Hepatocyte (in vitro differentiated cells): Measurements from ENCODE around the gene NRG3. TPM values are rescaled to one million over a fixed set of nuclear protein-coding genes. Genes with fewer than 3 reads are reported as not detected.
"Not testable (repeated sequence)": the region's sequence is repeated elsewhere in the genome, so short reads cannot be mapped to it uniquely, and the experiment has no call there.

Source experiments
- DNase-seq: peaks from one replicate; pipeline ENCODE4 v3.0.0-alpha.2; 2016; ENCODE audit warnings: low spot score
- H2AFZ ChIP-seq: fragments of 200-600 bp; sonication (generic); 2 replicates; pipeline ENCODE4 v1.6.0; 2016; ENCODE audit warnings: antibody characterized with exemption, mild to moderate bottlenecking
- H3K27ac ChIP-seq: fragments of 200-600 bp; sonication (generic); 2 replicates; pipeline ENCODE4 v1.5.1; 2016; ENCODE audit warnings: mild to moderate bottlenecking
- H3K27me3 ChIP-seq: fragments of 200-600 bp; sonication (generic); 2 replicates; pipeline ENCODE4 v1.6.1; 2016
- H3K36me3 ChIP-seq: fragments of 200-600 bp; sonication (generic); replicated peaks from 2 replicates; pipeline ENCODE4 v1.5.1; 2016; ENCODE audit warnings: low read depth; ENCODE audit not compliant: insufficient read depth
- H3K4me1 ChIP-seq: fragments of 200-600 bp; sonication (generic); 2 replicates; pipeline ENCODE4 v1.5.1; 2016; ENCODE audit warnings: mild to moderate bottlenecking, moderate library complexity; ENCODE audit not compliant: insufficient read depth
- H3K4me2 ChIP-seq: fragments of 200-600 bp; sonication (generic); 2 replicates; pipeline ENCODE4 v1.6.0; 2016
- H3K4me3 ChIP-seq: fragments of 200-600 bp; sonication (generic); 2 replicates; pipeline ENCODE4 v1.5.1; 2016; ENCODE audit warnings: mild to moderate bottlenecking
- H3K79me2 ChIP-seq: fragments of 200-600 bp; sonication (generic); 2 replicates; pipeline ENCODE4 v1.6.0; 2017; ENCODE audit warnings: mild to moderate bottlenecking
- H3K9me2 ChIP-seq: fragments of 200-600 bp; sonication (generic); replicated peaks from 2 replicates; pipeline ENCODE4 v1.6.0; 2017; ENCODE audit warnings: mild to moderate bottlenecking; ENCODE audit not compliant: insufficient read depth
- H3K9me3 ChIP-seq: fragments of 200-600 bp; sonication (generic); 2 replicates; pipeline ENCODE4 v1.5.1; 2016; ENCODE audit warnings: low read depth, mild to moderate bottlenecking
- H4K20me1 ChIP-seq: fragments of 200-600 bp; sonication (generic); 2 replicates; pipeline ENCODE4 v1.6.0; 2016; ENCODE audit warnings: mild to moderate bottlenecking; ENCODE audit not compliant: insufficient read depth, poor library complexity, severe bottlenecking
- EZH2 ChIP-seq: fragments of 200-600 bp; sonication (generic); IDR thresholded peaks from 2 replicates; pipeline ENCODE4 v1.6.1; 2016; ENCODE audit warnings: antibody characterized with exemption, mild to moderate bottlenecking, borderline replicate concordance
- EZH2phosphoT487 ChIP-seq: fragments of 200-600 bp; sonication (generic); IDR thresholded peaks from one replicate; pipeline ENCODE4 v1.6.1; 2018; ENCODE audit warnings: antibody characterized with exemption, mild to moderate bottlenecking, low read depth, moderate library complexity; ENCODE audit not compliant: unreplicated experiment, severe bottlenecking
- WGBS: methylation state at CpG from one replicate; pipeline ENCODE4 v1.1.6; 2016; ENCODE audit warnings: low lambda C conversion rate; ENCODE audit errors: missing lambda C conversion rate; 5-methylcytosine and 5-hydroxymethylcytosine counted together
- polyA plus RNA-seq: library from polyadenylated mRNA; unstranded; fragments of >200 nt; fragmentation: Nextera tagmentation; extraction: Ambion mirVana; gene quantifications from 2 replicates; pipeline ENCODE4 v1.2.1, GENCODE V29; 2016
- total RNA-seq: library from RNA; depleted of rRNA; stranded (reverse); fragments of >200 nt; gene quantifications from 2 replicates; pipeline ENCODE4 v1.2.3, GENCODE V29; 2014
- TF ChIP-seq, protein P1 (sequence below): fragments of 200-600 bp; sonication (generic); IDR thresholded peaks from 2 replicates; pipeline ENCODE4 v1.5.1; 2016; ENCODE audit warnings: antibody characterized with exemption, mild to moderate bottlenecking; ENCODE audit not compliant: poor library complexity

The NRG3 gene
- total and polyA plus RNA-seq, 2 experiments from 2014 or later: 0.57 to 2.0 TPM

DNA sequence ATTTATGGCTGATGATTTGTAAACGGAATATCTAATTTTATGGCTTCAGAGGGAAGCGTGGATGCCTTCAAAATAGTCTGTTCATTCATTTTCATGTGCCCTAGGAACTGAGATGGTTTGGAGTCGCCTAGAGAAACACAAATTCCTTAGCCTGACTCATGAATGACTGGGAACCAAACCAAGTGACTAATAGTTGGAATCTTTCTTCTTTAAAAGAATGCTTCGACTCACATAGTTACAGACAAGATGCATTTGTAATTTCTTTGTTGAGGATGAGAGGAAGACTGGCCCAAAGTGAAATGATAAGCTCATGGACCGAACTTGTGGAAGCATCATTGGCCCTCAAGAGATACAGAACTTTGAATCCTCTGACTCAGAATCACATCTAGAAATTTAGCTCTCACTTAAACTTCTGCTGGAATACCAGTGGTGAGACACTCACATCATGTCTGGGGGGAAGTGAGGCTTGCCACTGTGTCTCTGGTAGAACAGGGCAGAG, 1107.2 kb downstream of the NRG3 start:
- Histone ChIP-seq H3K27ac (no peak overlapping the region), H4K20me1 (no peaks in the 10 kb centered on the region), H3K27me3 (no peaks in the 10 kb centered on the region), H3K79me2 (no peaks in the 10 kb centered on the region), H3K36me3 (no peaks in the 10 kb centered on the region), H3K4me1 (no peaks in the 10 kb centered on the region), H3K9me3 (no peaks in the 10 kb centered on the region), H2AFZ (no peak overlapping the region), H3K4me2 (no peak overlapping the region), H3K9me2 (no peaks in the 10 kb centered on the region), H3K4me3 (no peak overlapping the region)
- WGBS: 69% methylated on average over 5 of the region's 5 CpGs
- peak; percentile 12 for DNase-seq
- TF ChIP-seq EZH2: no peak

DNA sequence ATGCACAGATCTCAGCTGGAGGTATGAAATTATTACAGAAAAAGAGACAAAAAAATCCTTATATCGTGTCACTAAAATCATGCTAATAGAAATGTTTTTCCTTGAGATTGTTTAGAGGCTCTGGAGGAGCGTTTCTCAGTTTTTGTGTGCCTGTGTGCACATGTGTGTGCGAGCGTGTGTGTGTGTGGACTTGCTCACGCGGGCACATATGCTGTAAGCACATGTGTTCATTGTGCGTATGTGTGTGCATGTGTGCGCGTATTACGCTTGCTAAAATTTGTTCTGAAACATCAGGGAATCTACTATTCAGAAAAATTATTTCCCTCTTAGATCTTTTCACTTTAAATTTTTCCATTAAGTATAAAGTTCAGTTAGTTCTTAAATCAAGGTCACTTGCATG, 1111.2 kb downstream of the NRG3 start:
- H3K79me2 ChIP-seq: no peaks in the 10 kb centered on the region
- no peaks in the 10 kb centered on the region for H3K27me3 ChIP-seq
- no peak overlapping the region for H3K4me2 ChIP-seq
- H3K4me3 ChIP-seq: no peak overlapping the region
- DNase-seq: no peak
- TF ChIP-seq EZH2 (no peak), EZH2phosphoT487 (no peak)
- TF ChIP-seq, protein P1, sequence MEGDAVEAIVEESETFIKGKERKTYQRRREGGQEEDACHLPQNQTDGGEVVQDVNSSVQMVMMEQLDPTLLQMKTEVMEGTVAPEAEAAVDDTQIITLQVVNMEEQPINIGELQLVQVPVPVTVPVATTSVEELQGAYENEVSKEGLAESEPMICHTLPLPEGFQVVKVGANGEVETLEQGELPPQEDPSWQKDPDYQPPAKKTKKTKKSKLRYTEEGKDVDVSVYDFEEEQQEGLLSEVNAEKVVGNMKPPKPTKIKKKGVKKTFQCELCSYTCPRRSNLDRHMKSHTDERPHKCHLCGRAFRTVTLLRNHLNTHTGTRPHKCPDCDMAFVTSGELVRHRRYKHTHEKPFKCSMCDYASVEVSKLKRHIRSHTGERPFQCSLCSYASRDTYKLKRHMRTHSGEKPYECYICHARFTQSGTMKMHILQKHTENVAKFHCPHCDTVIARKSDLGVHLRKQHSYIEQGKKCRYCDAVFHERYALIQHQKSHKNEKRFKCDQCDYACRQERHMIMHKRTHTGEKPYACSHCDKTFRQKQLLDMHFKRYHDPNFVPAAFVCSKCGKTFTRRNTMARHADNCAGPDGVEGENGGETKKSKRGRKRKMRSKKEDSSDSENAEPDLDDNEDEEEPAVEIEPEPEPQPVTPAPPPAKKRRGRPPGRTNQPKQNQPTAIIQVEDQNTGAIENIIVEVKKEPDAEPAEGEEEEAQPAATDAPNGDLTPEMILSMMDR: no peak
- no peak overlapping the region for H2AFZ ChIP-seq
- 94% methylated on average over 10 of the region's 10 CpGs for WGBS
- H3K4me1 ChIP-seq: no peaks in the 10 kb centered on the region
- no peaks in the 10 kb centered on the region for H3K36me3 ChIP-seq
- no peaks in the 10 kb centered on the region for H3K9me3 ChIP-seq
- H3K27ac ChIP-seq: no peak overlapping the region
- no peaks in the 10 kb centered on the region for H4K20me1 ChIP-seq
- H3K9me2 ChIP-seq: no peaks in the 10 kb centered on the region

DNA sequence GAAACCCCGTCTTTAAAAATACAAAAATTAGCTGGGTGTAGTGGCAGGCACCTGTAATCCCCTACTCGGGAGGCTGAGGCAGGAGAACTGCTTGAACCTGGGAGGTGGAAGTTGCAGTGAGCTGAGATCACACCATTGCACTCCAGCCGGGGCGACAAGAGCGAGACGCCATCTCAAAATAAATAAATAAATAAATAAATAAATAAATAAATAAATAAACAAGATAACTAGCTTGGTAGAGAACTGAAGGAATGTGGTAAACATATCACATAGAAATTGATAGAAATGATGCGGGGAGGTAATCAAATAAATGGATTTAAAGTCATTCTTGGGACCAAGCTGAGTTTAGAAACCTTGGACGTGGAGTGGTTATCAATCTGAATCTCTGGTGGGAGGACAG, 1131.5 kb downstream of the NRG3 start:
- H3K27ac ChIP-seq, H3K27me3 ChIP-seq, H3K4me3 ChIP-seq, H4K20me1 ChIP-seq, H3K9me2 ChIP-seq, H3K79me2 ChIP-seq, H2AFZ ChIP-seq, H3K4me1 ChIP-seq, DNase-seq, H3K4me2 ChIP-seq, H3K9me3 ChIP-seq, H3K36me3 ChIP-seq: not testable (repeated sequence)
- 89% methylated on average over 8 of the region's 8 CpGs for WGBS

DNA sequence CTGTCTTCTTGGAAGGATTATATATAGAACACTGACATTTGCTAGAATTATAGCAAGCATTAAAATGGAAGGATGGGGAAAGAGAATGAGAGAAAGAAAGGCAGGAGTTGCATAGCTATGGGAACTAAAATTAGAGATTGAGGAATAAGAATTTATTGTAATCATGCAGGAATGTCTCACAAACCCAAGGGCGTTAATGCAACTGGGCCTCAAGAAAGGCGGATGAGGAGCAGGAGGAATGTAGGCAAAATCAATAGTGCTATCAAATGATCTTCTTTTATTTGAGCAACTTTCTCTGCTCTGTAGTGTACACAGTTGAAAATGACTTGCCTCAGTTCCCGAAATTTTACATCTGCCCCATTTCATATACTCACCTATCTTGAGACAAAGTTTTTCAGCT, 1132.5 kb downstream of the NRG3 start:
- no peak overlapping the region for H3K27ac ChIP-seq
- H3K9me2 ChIP-seq: no peaks in the 10 kb centered on the region
- H3K9me3 ChIP-seq: no peaks in the 10 kb centered on the region
- no peak for DNase-seq
- no peak overlapping the region for H3K4me2 ChIP-seq
- H3K79me2 ChIP-seq: no peaks in the 10 kb centered on the region
- H3K36me3 ChIP-seq: no peaks in the 10 kb centered on the region
- no peak overlapping the region for H2AFZ ChIP-seq
- TF ChIP-seq EZH2 (no peak), EZH2phosphoT487 (no peak)
- H3K4me1 ChIP-seq: peaks cover 1% of the 10 kb centered on the region
- no peaks in the 10 kb centered on the region for H4K20me1 ChIP-seq
- WGBS: 87% methylated on average over 3 of the region's 3 CpGs
- H3K27me3 ChIP-seq: no peaks in the 10 kb centered on the region
- H3K4me3 ChIP-seq: no peak overlapping the region

DNA sequence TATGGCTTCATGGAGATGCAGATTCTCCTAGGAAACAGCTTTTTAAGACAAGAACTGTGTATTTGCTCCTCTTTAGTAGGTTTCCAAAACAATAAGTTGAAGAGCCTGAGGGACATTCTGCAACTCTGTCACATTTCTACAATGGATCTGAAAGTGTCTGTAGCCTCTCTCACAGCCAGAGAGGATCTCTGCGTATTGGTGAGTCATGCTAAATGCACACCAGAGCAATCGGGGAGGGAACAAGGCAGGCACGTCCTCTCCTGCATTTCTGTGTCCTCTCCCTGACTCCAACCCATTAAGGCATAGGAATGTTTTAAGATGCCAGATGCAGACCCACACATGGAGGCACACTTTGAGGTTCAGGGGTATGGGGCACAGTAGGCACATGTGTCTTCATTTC, 1137.9 kb downstream of the NRG3 start:
- no peak overlapping the region for H3K4me3 ChIP-seq
- no peak overlapping the region for H2AFZ ChIP-seq
- H3K9me3 ChIP-seq: no peaks in the 10 kb centered on the region
- no peaks in the 10 kb centered on the region for H3K79me2 ChIP-seq
- peak; percentile 43 for DNase-seq
- no peak overlapping the region for H3K4me2 ChIP-seq
- TF ChIP-seq EZH2 (no peak), EZH2phosphoT487 (no peak)
- TF ChIP-seq, protein P1: no peak
- peak overlapping the region; percentile 63 for H3K27ac ChIP-seq
- H3K27me3 ChIP-seq: no peaks in the 10 kb centered on the region
- H4K20me1 ChIP-seq: no peaks in the 10 kb centered on the region
- no peaks in the 10 kb centered on the region for H3K9me2 ChIP-seq
- 16% methylated on average over 3 of the region's 3 CpGs for WGBS
- H3K36me3 ChIP-seq: no peaks in the 10 kb centered on the region
- peaks cover 5% of the 10 kb centered on the region for H3K4me1 ChIP-seq
